B cell (primary cell): Measurements from ENCODE around the gene VPS54.

ENCODE experiments used
- CTCF ChIP-seq: fragments of 200-600 bp; IDR thresholded peaks from one replicate; pipeline ENCODE4 v1.8.0; 2022; ENCODE audit warnings: antibody characterized with exemption, mild to moderate bottlenecking
- EZH2 ChIP-seq: IDR thresholded peaks from 2 replicates; pipeline ENCODE4 v1.6.1; 2012; ENCODE audit warnings: borderline replicate concordance, low read depth, mild to moderate bottlenecking, moderate library complexity, low read length; ENCODE audit not compliant: insufficient read depth, poor library complexity, severe bottlenecking

- TF ChIP-seq CTCF (no peak), EZH2 (no peak)
Observed at GRCh38 chr2:64007924-64008323, 11.3 kb downstream of the VPS54 start.
